Measurements from ENCODE around the gene LCN15.
A peak's percentile ranks its signal among the peaks of the same experiment; 100 is the strongest.

Gene LCN15

DNA sequence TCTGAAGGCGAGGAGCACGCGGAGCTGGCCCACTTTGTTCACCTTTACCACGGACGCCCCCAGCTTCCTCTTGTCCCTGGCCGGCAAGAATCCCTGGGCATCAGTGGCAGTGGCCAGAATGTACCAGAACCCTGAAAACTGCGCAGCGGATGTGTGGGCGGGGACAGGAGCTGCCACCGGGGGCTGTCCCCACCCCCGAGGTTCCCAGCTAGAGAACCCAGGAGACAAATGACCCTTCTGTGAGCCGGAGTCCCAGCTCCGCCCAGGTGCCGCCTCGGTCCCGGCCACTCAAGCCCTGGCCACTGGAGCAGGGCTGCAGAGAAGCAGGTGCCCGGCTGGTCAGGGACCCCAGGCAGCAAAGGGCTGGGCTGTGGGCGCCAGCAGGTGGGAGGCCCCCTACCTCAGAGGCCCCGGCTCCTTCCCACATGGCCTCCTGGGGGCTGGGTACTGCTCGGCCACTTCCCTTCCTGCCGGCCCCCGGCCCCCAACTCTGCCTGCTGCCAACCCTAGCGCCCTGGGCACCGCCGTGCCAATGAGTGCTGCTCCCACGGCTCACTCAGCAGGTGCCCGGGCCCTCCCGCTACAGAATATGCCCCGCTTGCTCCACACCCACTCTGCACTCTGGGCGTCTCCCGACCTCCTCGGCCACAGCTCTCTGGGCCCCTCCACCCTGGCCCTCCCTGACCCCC, 22.3 kb downstream of the LCN15 start:
- no peaks in the 10 kb centered on the region for H3K36me3 ChIP-seq (ENCODE audit: insufficient read depth)
- no peak overlapping the region for H3K9ac ChIP-seq
- H3K27me3 ChIP-seq (ENCODE audit: insufficient read depth, low read depth): peaks cover 91% of the 10 kb centered on the region
- no peaks in the 10 kb centered on the region for H3K79me2 ChIP-seq (ENCODE audit: insufficient read depth, low read depth)
- TF ChIP-seq CTCF (conservative IDR thresholded peaks at IDR 0.05; ENCODE audit: low read depth, low read length): no peak
- 0 out of 2 replicates have a peak overlapping the region, but pooled peaks have one; percentile 29 for H3K4me2 ChIP-seq
- H2AFZ ChIP-seq (ENCODE audit: low read depth): no peak overlapping the region
- H3K4me1 ChIP-seq (ENCODE audit: low read depth, poor library complexity, severe bottlenecking): peaks cover 11% of the 10 kb centered on the region
- no peak overlapping the region for H3K4me3 ChIP-seq (IDR thresholded peaks at IDR 0.05; ENCODE audit: insufficient read depth, low read depth, low read length)
- H4K20me1 ChIP-seq (ENCODE audit: insufficient read depth): no peaks in the 10 kb centered on the region
- no peak overlapping the region for H3K27ac ChIP-seq

DNA sequence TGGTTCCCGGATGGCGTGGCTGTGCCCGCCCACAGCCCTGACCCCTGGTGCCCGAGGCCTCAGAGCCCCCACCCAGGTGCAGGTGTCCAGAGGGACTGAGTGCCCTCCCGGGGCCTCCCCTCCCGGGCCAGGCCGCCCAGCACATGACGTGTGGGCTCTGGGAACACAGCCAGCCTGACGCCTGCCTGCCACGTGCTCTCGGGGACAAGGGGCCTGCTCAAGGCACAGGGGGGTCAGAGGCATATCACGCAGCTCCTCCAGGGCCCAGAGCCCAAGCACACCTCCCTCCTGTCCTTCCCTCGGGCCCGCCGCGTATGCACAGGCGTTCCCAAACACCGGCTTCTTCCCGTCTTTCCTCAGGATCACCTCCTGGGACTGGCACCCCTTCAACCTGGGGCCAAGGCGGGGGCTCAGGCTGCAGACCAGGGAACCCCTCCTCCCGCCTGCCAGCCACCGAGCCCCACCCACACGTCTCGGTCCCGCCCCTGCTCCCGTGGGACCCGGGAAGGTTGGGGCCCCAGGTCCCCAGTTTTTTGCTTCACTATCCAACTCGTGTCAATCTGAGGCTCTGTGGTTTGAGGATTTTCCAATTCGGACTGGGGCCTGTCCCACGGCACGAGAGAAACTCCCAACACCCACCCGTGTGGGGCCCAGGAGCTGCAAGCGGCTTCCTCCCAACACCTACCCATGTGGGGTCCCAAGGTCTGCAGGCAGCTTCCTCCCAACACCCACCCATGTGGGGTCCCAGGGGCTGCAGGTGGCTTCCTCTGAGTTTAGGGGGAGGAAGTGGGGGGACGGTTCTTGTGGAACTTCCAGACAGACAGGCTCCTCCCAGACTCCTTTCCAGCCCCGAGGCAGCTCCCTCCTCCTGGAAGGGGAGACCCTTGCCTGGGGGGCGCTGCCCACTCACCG, 23.1 kb downstream of the LCN15 start:
- no peaks in the 10 kb centered on the region for H4K20me1 ChIP-seq (ENCODE audit: insufficient read depth)
- no peak overlapping the region for H3K9ac ChIP-seq
- H3K27me3 ChIP-seq (ENCODE audit: insufficient read depth, low read depth): peaks cover 84% of the 10 kb centered on the region
- 0 out of 2 replicates have a peak overlapping the region, but pooled peaks have one; percentile 29 for H3K4me2 ChIP-seq
- no peak overlapping the region for H3K4me3 ChIP-seq (IDR thresholded peaks at IDR 0.05; ENCODE audit: insufficient read depth, low read depth, low read length)
- no peak overlapping the region for H3K27ac ChIP-seq
- no peaks in the 10 kb centered on the region for H3K36me3 ChIP-seq (ENCODE audit: insufficient read depth)
- no peak overlapping the region for H2AFZ ChIP-seq (ENCODE audit: low read depth)
- H3K79me2 ChIP-seq (ENCODE audit: insufficient read depth, low read depth): no peaks in the 10 kb centered on the region
- H3K4me1 ChIP-seq (ENCODE audit: low read depth, poor library complexity, severe bottlenecking): peaks cover 11% of the 10 kb centered on the region
- TF ChIP-seq CTCF (conservative IDR thresholded peaks at IDR 0.05; ENCODE audit: low read depth, low read length): no peak

DNA sequence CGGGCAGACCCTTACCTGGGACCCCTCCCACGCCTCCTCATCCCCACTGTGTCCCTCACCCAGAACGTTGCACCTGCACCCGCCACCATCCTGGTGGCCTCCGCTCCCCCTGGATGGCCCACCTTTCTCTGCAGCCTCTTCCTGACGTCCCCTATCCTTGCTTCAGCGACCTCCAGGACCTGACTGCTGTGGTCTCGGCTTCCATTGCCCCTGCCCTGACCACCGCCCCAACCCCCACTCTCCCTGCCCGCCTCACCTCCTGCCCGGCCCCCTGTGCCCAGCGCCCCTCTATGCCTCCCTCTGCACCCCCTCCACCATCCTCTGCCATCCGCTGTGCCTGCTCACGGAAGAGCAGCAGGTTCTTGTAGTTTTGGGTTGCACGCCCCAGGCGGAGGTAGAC, 23.8 kb downstream of the LCN15 start:
- no peak overlapping the region for H3K4me2 ChIP-seq
- H3K27ac ChIP-seq: no peak overlapping the region
- H3K79me2 ChIP-seq (ENCODE audit: insufficient read depth, low read depth): no peaks in the 10 kb centered on the region
- no peak overlapping the region for H3K9ac ChIP-seq
- no peaks in the 10 kb centered on the region for H4K20me1 ChIP-seq (ENCODE audit: insufficient read depth)
- H2AFZ ChIP-seq (ENCODE audit: low read depth): no peak overlapping the region
- H3K27me3 ChIP-seq (ENCODE audit: insufficient read depth, low read depth): peaks cover 79% of the 10 kb centered on the region
- H3K4me1 ChIP-seq (ENCODE audit: low read depth, poor library complexity, severe bottlenecking): peaks cover 11% of the 10 kb centered on the region
- no peak for TF ChIP-seq CTCF (conservative IDR thresholded peaks at IDR 0.05; ENCODE audit: low read depth, low read length)
- H3K4me3 ChIP-seq (IDR thresholded peaks at IDR 0.05; ENCODE audit: insufficient read depth, low read depth, low read length): no peak overlapping the region
- no peaks in the 10 kb centered on the region for H3K36me3 ChIP-seq (ENCODE audit: insufficient read depth)

DNA sequence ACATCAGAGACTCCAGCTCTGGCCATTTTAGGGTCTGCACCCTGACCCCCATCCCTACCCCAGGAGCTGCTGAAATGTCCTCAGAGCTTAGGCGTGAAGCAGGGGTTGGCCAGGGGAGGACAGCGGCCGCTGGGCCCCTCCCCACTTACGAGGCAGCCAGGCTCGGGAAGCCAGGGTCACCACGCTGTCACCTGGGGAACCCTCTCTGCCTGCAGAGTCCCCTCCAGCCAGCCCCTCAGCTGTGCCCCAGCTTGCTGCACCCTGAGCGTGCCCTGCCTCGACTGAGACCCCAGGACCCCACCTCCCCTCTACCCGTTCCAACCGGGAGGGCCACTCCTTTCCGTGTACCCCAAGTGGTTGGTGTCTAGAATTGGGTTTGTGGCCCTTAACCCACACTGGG, 24.2 kb downstream of the LCN15 start:
- Histone ChIP-seq H3K27me3 (ENCODE audit: insufficient read depth, low read depth) (peaks cover 74% of the 10 kb centered on the region), H3K36me3 (ENCODE audit: insufficient read depth) (no peaks in the 10 kb centered on the region)
- no peak for TF ChIP-seq CTCF (conservative IDR thresholded peaks at IDR 0.05; ENCODE audit: low read depth, low read length)

More for the DNA sequence above, 24.2 kb downstream of the LCN15 start:
- Histone ChIP-seq H3K4me3 (IDR thresholded peaks at IDR 0.05; ENCODE audit: insufficient read depth, low read depth, low read length) (no peak overlapping the region), H3K4me2 (no peak overlapping the region), H3K79me2 (ENCODE audit: insufficient read depth, low read depth) (no peaks in the 10 kb centered on the region), H3K9ac (no peak overlapping the region), H2AFZ (ENCODE audit: low read depth) (no peak overlapping the region), H3K4me1 (ENCODE audit: low read depth, poor library complexity, severe bottlenecking) (peaks cover 11% of the 10 kb centered on the region), H4K20me1 (ENCODE audit: insufficient read depth) (no peaks in the 10 kb centered on the region), H3K27ac (no peak overlapping the region)

All from KMS-11 (cell line).